Endothelial cell of umbilical vein (primary cell): ENCODE results near the gene CDC37. TPM values are rescaled to one million over a fixed set of nuclear protein-coding genes. Genes with fewer than 3 reads are reported as not detected.

Source experiments
- BruUV-seq: library from RNA; stranded (reverse); fragments of 400-500 nt; replicated peaks from 2 replicates; lab custom pipeline; 2021; lab: Mats Ljungman, UMichigan
- CTCF ChIA-PET: fragments of 300-600, 350-600 bp; sonication (Branson Sonifier 250); formaldehyde crosslinking; loops from one replicate; lab custom pipeline; 2021; ENCODE audit warnings: antibody characterized with exemption, inconsistent platforms; lab: Charles Lee
- POLR2A ChIA-PET: fragments of 300-600, 350-600 bp; sonication (Branson Sonifier 250); formaldehyde crosslinking; loops from one replicate; lab custom pipeline; 2021; ENCODE audit warnings: antibody characterized with exemption, inconsistent platforms; lab: Charles Lee
- DNase-seq: peaks from one replicate; pipeline ENCODE4 v3.0.0-alpha.2; 2011; ENCODE audit warnings: low read depth, low spot score
- FAIRE-seq: peaks from 2 replicates; lab custom pipeline; 2011; peaks lifted over from hg19 to GRCh38; lab: Jason Lieb, UNC
- H2AFZ ChIP-seq: 2 replicates; pipeline ENCODE4 v1.6.0; 2012; ENCODE audit warnings: low read depth, low read length, control low read depth, inconsistent platforms
- H3K27ac ChIP-seq: 2 replicates; pipeline ENCODE4 v1.5.1; 2011; ENCODE audit warnings: low read depth, mild to moderate bottlenecking, control low read depth, low read length, moderate library complexity; ENCODE audit not compliant: insufficient read depth
- H3K27me3 ChIP-seq, 2 experiments: 2 replicates each; pipeline versions ENCODE4 v1.6.0 to v1.6.1; 2011; ENCODE audit warnings: low read length in 2 of 2, mixed read lengths in 1 of 2; ENCODE audit not compliant: control insufficient read depth in 2 of 2, insufficient read depth in 2 of 2
- H3K36me3 ChIP-seq, 2 experiments: 2 replicates in 1 of 2; 3 replicates in 1 of 2; pipeline ENCODE4 v1.5.1; 2011; ENCODE audit warnings: low read length in 2 of 2, mild to moderate bottlenecking in 1 of 2, moderate library complexity in 1 of 2; ENCODE audit not compliant: control insufficient read depth in 2 of 2, insufficient read depth in 2 of 2; ENCODE audit errors: extremely low read depth in 1 of 2
- H3K4me1 ChIP-seq: 3 replicates; pipeline ENCODE4 v1.5.1; 2011; ENCODE audit warnings: mild to moderate bottlenecking, low read length; ENCODE audit not compliant: control insufficient read depth, insufficient read depth; ENCODE audit errors: extremely low read depth
- H3K4me2 ChIP-seq: 2 replicates; pipeline ENCODE4 v1.6.1; 2011; ENCODE audit warnings: low read length, control low read depth, mixed read lengths; ENCODE audit not compliant: insufficient read depth
- H3K4me3 ChIP-seq, 3 experiments: fragments of 200-600 bp in 1 of 3; sonication (generic), shearing (Covaris generic) in 1 of 3; replicated peaks in 1 of 3; 2 replicates each; pipeline ENCODE4 v1.5.1; 2011 to 2016; ENCODE audit warnings: control low read depth in 3 of 3, low read length in 3 of 3, mild to moderate bottlenecking in 2 of 3, inconsistent platforms in 1 of 3, low read depth in 1 of 3, moderate library complexity in 1 of 3; ENCODE audit not compliant: insufficient read depth in 1 of 3
- H3K79me2 ChIP-seq: 2 replicates; pipeline ENCODE4 v1.6.0; 2012; ENCODE audit warnings: low read length, inconsistent platforms; ENCODE audit not compliant: control insufficient read depth, insufficient read depth
- H3K9ac ChIP-seq: replicated peaks from 2 replicates; pipeline ENCODE3; 2011; ENCODE audit warnings: low read length, control low read depth; ENCODE audit not compliant: insufficient read depth; ENCODE audit errors: extremely low read depth
- H3K9me1 ChIP-seq: replicated peaks from 3 replicates; pipeline ENCODE4 v1.6.0; 2011; ENCODE audit warnings: mild to moderate bottlenecking, low read length; ENCODE audit not compliant: control insufficient read depth, insufficient read depth; ENCODE audit errors: extremely low read depth
- H3K9me3 ChIP-seq: replicated peaks from 2 replicates; pipeline ENCODE4 v1.5.1; 2012; ENCODE audit warnings: low read length, inconsistent platforms; ENCODE audit not compliant: control insufficient read depth, insufficient read depth
- H4K20me1 ChIP-seq: replicated peaks from 2 replicates; pipeline ENCODE3; 2011; ENCODE audit warnings: mild to moderate bottlenecking, low read length; ENCODE audit not compliant: control insufficient read depth, insufficient read depth; ENCODE audit errors: extremely low read depth
- EZH2 ChIP-seq: IDR thresholded peaks from 2 replicates; pipeline ENCODE4 v1.6.1; 2012; ENCODE audit warnings: borderline replicate concordance, low read depth, mild to moderate bottlenecking, moderate library complexity, low read length, inconsistent platforms; ENCODE audit not compliant: severe bottlenecking
- JUN ChIP-seq: IDR thresholded peaks from 2 replicates; pipeline ENCODE4 v1.6.1; 2011; ENCODE audit warnings: borderline replicate concordance, low read depth; ENCODE audit not compliant: insufficient read length, insufficient read depth
- MYC ChIP-seq: IDR thresholded peaks from one replicate; pipeline ENCODE4 v1.6.1; 2011; ENCODE audit warnings: mild to moderate bottlenecking, low read depth, low read length
- POLR2A ChIP-seq: IDR thresholded peaks from 2 replicates; pipeline ENCODE4 v1.6.1; 2012; ENCODE audit warnings: low read depth, mild to moderate bottlenecking, control low read depth, low read length
- POLR2AphosphoS5 ChIP-seq: IDR thresholded peaks from 2 replicates; pipeline ENCODE4 v1.6.1; 2012; ENCODE audit warnings: low read depth, mild to moderate bottlenecking, control low read depth, low read length, moderate library complexity; ENCODE audit not compliant: insufficient read depth
- dilution Hi-C: fragments of 300-500 bp; cut with MboI; formaldehyde crosslinking; loops from one replicate; pipeline ENCODE4 v1.15.0; 2019; ENCODE audit warnings: low sequenced_read_pairs; ENCODE audit not compliant: extremely low pct_ligation_motif_present
- intact Hi-C: fragments of 100-400 bp; cut with micrococcal nuclease; formaldehyde crosslinking; loops from one replicate; pipeline ENCODE4 v1.10.0; 2022
- polyA plus RNA-seq, 4 experiments: library from polyadenylated mRNA; depleted of rRNA in 3 of 4; stranded (reverse) in 3 of 4; unstranded in 1 of 4; fragments of >200 nt; gene quantifications; 2 replicates each; pipeline versions ENCODE4 v1.2.1 to v1.2.3, GENCODE V29; 2011 to 2012; ENCODE audit warnings: missing spikeins in 1 of 4
- total RNA-seq: library from RNA; stranded (reverse); gene quantifications from 2 replicates; pipeline ENCODE4 v1.2.3, GENCODE V29; 2021
- TF ChIP-seq, protein P1 (sequence below): IDR thresholded peaks from 2 replicates; pipeline ENCODE4 v1.6.1; 2011; ENCODE audit not compliant: insufficient read depth, insufficient read length

Gene CDC37
- total and polyA plus RNA-seq, 2 donors (not counting 3 experiments of a cell fraction or from before 2014, with no cell fraction given) = 300 to 372 TPM

GRCh38 chr19:10380313-10381102, 22.8 kb downstream of the CDC37 start, which contains the start of gene TYK2:
TYK2 (minus strand) TSS chr19:10380572; CDS start chr19:10378406, 2,166 bp downstream.
- no TSS peak for BruUV-seq
- TF ChIP-seq EZH2 (no peak), POLR2AphosphoS5 (peak; percentile 84), JUN (no peak), MYC (peak; percentile 69), POLR2A (peak; percentile 90)
- TF ChIP-seq, protein P1, sequence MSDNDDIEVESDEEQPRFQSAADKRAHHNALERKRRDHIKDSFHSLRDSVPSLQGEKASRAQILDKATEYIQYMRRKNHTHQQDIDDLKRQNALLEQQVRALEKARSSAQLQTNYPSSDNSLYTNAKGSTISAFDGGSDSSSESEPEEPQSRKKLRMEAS = no peak
- CTCF ChIA-PET = interaction anchor here (0.6 to 4.7 kb wide), 7 partner anchors 8 to 121 kb away, joined by 3 to 35 read pairs (median 16); partner anchors contain the start of gene ICAM1
- peak within 1 kb of the TSS; percentile 70 for H3K9ac ChIP-seq
- H3K4me3 ChIP-seq = peak within 1 kb of the TSS; percentile 78 to 96 (median 89)
- H3K9me3 ChIP-seq = no peaks in the 10 kb centered on the region
- H3K9me1 ChIP-seq = no peaks in the 10 kb centered on the region
- intact Hi-C loops (loop anchor here (1.0 to 10.0 kb wide), 4 partner anchors 46 to 258 kb away; partner anchors contain the start of gene DNMT1), dilution Hi-C loops (no loop called here)
- POLR2A ChIA-PET = interaction anchor here (0.7 to 1.3 kb wide), 3 partner anchors 46 to 54 kb away, joined by 3 to 4 read pairs (median 3); partner anchors contain the start of gene RAVER1
- no peaks in the 10 kb centered on the region for H4K20me1 ChIP-seq
- H3K36me3 ChIP-seq = peaks cover 0 to 6% of the 10 kb centered on the region in 2 experiments
- FAIRE-seq (peak; percentile 99), DNase-seq (peak; percentile 99)
- peaks cover 12% of the 10 kb centered on the region for H3K4me1 ChIP-seq
- H3K27ac ChIP-seq = peak within 1 kb of the TSS; percentile 10
- H2AFZ ChIP-seq = peak within 1 kb of the TSS; percentile 88
- H3K4me2 ChIP-seq = peak within 1 kb of the TSS; percentile 93
- H3K27me3 ChIP-seq = no peaks in the 10 kb centered on the region
- H3K79me2 ChIP-seq = peaks cover 7% of the 10 kb centered on the region
